A549 treated with CpdA at 1 μM for 4 hours (cell line): ENCODE measurements around the gene PRR23B. TPM values are rescaled to one million over a fixed set of nuclear protein-coding genes. Genes with fewer than 3 reads are reported as not detected.

ENCODE experiments used
- total RNA-seq: library from RNA; stranded (reverse); fragments of 200-300 nt; extraction: Qiagen RNA extraction; gene quantifications from 5 replicates; pipeline ENCODE4 v1.2.3, GENCODE V29; 2022; ENCODE audit warnings: low read depth

Gene PRR23B
- not detected in 5 replicates for total RNA-seq

GRCh38 chr3:139020868-139021234, at the start of gene PRR23B:
Gene PRR23B (minus strand): TSS chr3:139020926. CDS start chr3:139020661, 265 bp downstream.

DNA sequence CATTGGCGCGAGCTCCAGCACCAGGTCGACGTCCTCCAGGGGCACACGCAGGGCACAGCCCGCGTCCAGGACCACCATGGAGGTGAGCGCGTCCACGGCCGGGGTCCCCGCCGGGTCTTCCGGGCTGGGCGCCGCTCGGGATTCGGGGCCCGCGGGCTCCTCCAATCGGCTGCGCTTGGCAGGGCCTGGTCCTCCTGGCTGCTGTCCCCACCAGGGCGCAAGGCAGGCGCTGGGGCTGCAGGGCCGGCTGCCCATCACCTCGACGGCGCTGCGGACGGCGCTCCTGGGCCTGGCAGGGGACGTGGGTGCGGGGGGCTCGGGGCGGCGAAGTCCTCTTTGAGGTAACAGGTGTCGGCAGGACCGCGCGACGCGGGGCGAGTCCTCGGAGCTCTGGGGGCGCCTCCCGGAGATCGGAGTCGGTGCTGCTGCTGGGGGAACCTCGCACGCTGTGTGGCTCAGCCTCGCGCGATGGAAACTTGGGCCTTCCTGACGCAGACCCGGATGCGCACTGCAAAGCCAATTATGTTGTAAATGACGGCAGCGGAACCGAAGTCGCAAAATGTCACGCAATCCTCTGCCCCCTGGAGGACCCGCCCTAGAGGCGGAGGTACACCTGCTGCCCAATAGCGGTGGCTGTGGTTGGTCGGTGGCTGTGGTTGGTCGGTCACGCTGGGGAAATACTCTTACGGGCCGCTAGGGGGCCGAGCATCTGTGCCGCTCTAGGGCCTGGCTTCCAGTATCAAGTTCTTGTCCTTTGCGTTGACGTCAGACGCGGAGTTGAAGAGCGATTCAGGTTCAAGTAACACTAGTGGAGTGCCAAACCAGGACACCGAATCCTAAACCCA, 23.9 kb upstream of the PRR23B start, which contains the start of gene PRR23C:
Gene PRR23C (minus strand): TSS at position 527 of the 845 bp plus-strand sequence. CDS start 272 bp downstream, at position 255.

DNA sequence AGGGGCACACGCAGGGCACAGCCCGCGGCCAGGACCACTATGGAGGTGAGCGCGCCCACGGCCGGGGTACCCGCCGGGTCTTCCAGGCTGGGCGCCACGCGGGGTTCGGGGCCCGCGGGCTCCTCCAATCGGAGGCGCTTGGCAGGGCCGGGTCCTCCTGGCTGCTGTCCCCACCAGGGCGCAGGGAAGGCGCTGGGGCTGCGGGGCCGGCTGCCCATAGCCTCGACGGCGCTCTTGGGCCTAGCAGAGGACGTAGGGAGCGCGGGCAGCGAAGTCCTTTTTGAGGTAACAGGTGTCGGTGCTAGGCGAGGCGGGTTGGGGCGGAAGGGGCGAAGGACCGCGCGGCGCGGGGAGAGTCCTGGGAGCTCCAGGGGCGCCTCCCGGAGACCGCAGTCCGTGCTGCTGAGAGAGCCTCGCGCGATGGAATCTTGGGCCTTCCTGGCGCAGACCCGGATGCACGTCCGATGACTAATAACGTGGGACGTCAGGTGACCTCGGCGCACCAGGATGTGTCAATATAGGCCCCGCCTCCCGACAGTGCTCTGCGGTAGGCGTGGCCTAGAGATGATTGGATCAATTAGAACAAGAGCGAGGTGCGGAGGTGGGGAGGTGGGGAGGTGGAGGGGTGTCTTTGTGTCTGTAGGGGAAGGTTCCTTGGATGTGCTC, 14.5 kb downstream of the PRR23B start, which contains the start of gene PRR23A:
Gene PRR23A (minus strand): TSS at position 218 of the 666 bp plus-strand sequence. CDS start 0 bp downstream, at position 218.

Other genes with a start within 250 kb of the PRR23B start
- 15.7 to 21.1 TPM (median 18.7 TPM) in 5 replicates for gene PIK3CB, start 186.0 kb downstream of the PRR23B start, total RNA-seq
- 3.3 to 4.9 TPM (median 4.5 TPM) in 5 replicates for gene FOXL2, start 73.8 kb downstream of the PRR23B start, total RNA-seq
- 0.80 to 1.6 TPM (median 1.2 TPM) in 5 replicates for gene FOXL2NB, start 73.7 kb downstream of the PRR23B start, total RNA-seq
- not detected in 5 replicates for gene PRR23A, start 14.7 kb downstream of the PRR23B start, total RNA-seq
- gene PRR23C, start 24.0 kb upstream of the PRR23B start, total RNA-seq, result not detected in 5 replicates